RKO (cell line): ENCODE data around the gene P2RX7.

Source experiments
- DNase-seq: peaks from one replicate; pipeline ENCODE4 v3.0.0-alpha.2; 2016; ENCODE audit warnings: low spot score

The P2RX7 gene

GRCh38 chr12:121132601-121133481, at the start of gene P2RX7:
P2RX7 (plus strand) TSS chr12:121132876; CDS start chr12:121132971, 95 bp downstream.
- DNase-seq, result no peak

GRCh38 chr12:121084229-121084628, 48.4 kb upstream of the P2RX7 start:
- no peak for DNase-seq

- no peak for DNase-seq
Observed at GRCh38 chr12:121085069-121085468, 47.6 kb upstream of the P2RX7 start.

GRCh38 chr12:121085506-121086353, 46.9 kb upstream of the P2RX7 start:
- no peak for DNase-seq

- no peak for DNase-seq
Observed at GRCh38 chr12:121086781-121087295, 45.8 kb upstream of the P2RX7 start.

- DNase-seq, result no peak
Observed at GRCh38 chr12:121087467-121088194, 45.0 kb upstream of the P2RX7 start.

- no peak for DNase-seq
Observed at GRCh38 chr12:121088195-121088585, 44.5 kb upstream of the P2RX7 start.

- DNase-seq, result no peak
Observed at GRCh38 chr12:121089031-121089812, 43.5 kb upstream of the P2RX7 start.

GRCh38 chr12:121089813-121090430, 42.8 kb upstream of the P2RX7 start:
- no peak for DNase-seq

- DNase-seq, result no peak
Observed at GRCh38 chr12:121090586-121091514, 41.8 kb upstream of the P2RX7 start.

- no peak for DNase-seq
Observed at GRCh38 chr12:121092034-121092433, 40.6 kb upstream of the P2RX7 start.

- no peak for DNase-seq
Observed at GRCh38 chr12:121093487-121093891, 39.2 kb upstream of the P2RX7 start.

GRCh38 chr12:121095544-121096198, 37.0 kb upstream of the P2RX7 start:
- DNase-seq, result peak; percentile 49

GRCh38 chr12:121096199-121096798, 36.4 kb upstream of the P2RX7 start:
- no peak for DNase-seq

GRCh38 chr12:121099779-121100178, 32.9 kb upstream of the P2RX7 start:
- DNase-seq, result no peak

- DNase-seq, result no peak
Observed at GRCh38 chr12:121102307-121102706, 30.4 kb upstream of the P2RX7 start.

- no peak for DNase-seq
Observed at GRCh38 chr12:121107681-121108080, 25.0 kb upstream of the P2RX7 start.

GRCh38 chr12:121108492-121108891, 24.2 kb upstream of the P2RX7 start:
- no peak for DNase-seq
